HCT116 (cell line): ENCODE results near the gene PLA2G4B. TPM values are rescaled to one million over a fixed set of nuclear protein-coding genes. Genes with fewer than 3 reads are reported as not detected.

Experiments
- ATAC-seq: fragments of 200-7000 bp; cut with Tn5 transposase; 2 replicates; pipeline ENCODE4 v1.9.1; 2020; ENCODE audit warnings: mild to moderate bottlenecking, moderate library complexity
- BruUV-seq: library from RNA; stranded (reverse); fragments of 400-500 nt; replicated peaks from 2 replicates; lab custom pipeline; 2021; lab: Mats Ljungman, UMichigan
- CTCF ChIA-PET: fragments of 300-600 bp; sonication (Branson Sonifier 250); formaldehyde crosslinking; loops from one replicate; lab custom pipeline; 2021; ENCODE audit warnings: antibody characterized with exemption; lab: Charles Lee
- POLR2A ChIA-PET: fragments of 300-600, 350-600 bp; sonication (Branson Sonifier 250); formaldehyde crosslinking; loops from one replicate; lab custom pipeline; 2021; ENCODE audit warnings: antibody characterized with exemption; lab: Charles Lee
- RAD21 ChIA-PET, 2 experiments: fragments of 300-600 bp; sonication (Branson Sonifier 250); formaldehyde crosslinking; loops; one replicate each; lab custom pipeline; 2023; ENCODE audit warnings: low total read pairs in 2 of 2; ENCODE audit not compliant: uncharacterized antibody in 2 of 2, unreplicated experiment in 2 of 2, low non-redundant PET in 1 of 2; lab: Charles Lee
- DNase-seq: peaks from one replicate; pipeline ENCODE4 v3.0.0-alpha.2; 2010; ENCODE audit warnings: low read depth, low spot score
- H2AFZ ChIP-seq: fragments of 200-600 bp; shearing (Covaris generic), sonication (generic); 2 replicates; pipeline ENCODE4 v1.6.1; 2017; ENCODE audit warnings: low read depth, mixed run types, mixed read lengths, antibody characterized with exemption, low read length; ENCODE audit not compliant: poor library complexity, severe bottlenecking
- H3K27ac ChIP-seq: 2 replicates; pipeline ENCODE4 v1.5.1; 2012; ENCODE audit warnings: low read depth, low read length
- H3K27me3 ChIP-seq: fragments of 200-600 bp; sonication (generic); 2 replicates; pipeline ENCODE4 v1.6.1; 2016; ENCODE audit warnings: mixed run types, low read length, mixed read lengths; ENCODE audit not compliant: insufficient read depth
- H3K36me3 ChIP-seq, 2 experiments: fragments of 200-500 bp in 1 of 2; fragments of 200-600 bp in 1 of 2; sonication (Bioruptor generic) in 1 of 2; sonication (generic) in 1 of 2; 2 replicates each; pipeline versions ENCODE4 v1.5.1 to v1.6.1; 2014 to 2016; ENCODE audit warnings: low read length in 2 of 2, inconsistent platforms in 1 of 2, mixed read lengths in 1 of 2, mixed run types in 1 of 2; ENCODE audit not compliant: insufficient read depth in 2 of 2, control insufficient read depth in 1 of 2
- H3K4me1 ChIP-seq, 2 experiments: fragments of 200-600 bp in 1 of 2; sonication (generic) in 1 of 2; 2 replicates each; pipeline versions ENCODE4 v1.5.1 to v1.6.1; 2012 to 2017; ENCODE audit warnings: low read length in 2 of 2, inconsistent platforms in 1 of 2, mild to moderate bottlenecking in 1 of 2, mixed read lengths in 1 of 2, mixed run types in 1 of 2, moderate library complexity in 1 of 2; ENCODE audit not compliant: insufficient read depth in 2 of 2, control insufficient read depth in 1 of 2
- H3K4me2 ChIP-seq: fragments of 200-600 bp; sonication (generic); 2 replicates; pipeline ENCODE4 v1.6.1; 2017; ENCODE audit warnings: mixed run types, low read length, mixed read lengths
- H3K4me3 ChIP-seq, 2 experiments: fragments of 200-600 bp in 1 of 2; sonication (generic) in 1 of 2; replicated peaks in 1 of 2; 2 replicates each; pipeline ENCODE4 v1.5.1; 2011 to 2016; ENCODE audit warnings: low read length in 2 of 2, control low read depth in 1 of 2, low read depth in 1 of 2, mild to moderate bottlenecking in 1 of 2, mixed read lengths in 1 of 2, mixed run types in 1 of 2
- H3K79me2 ChIP-seq: fragments of 200-600 bp; sonication (generic); 2 replicates; pipeline ENCODE4 v1.6.1; 2017; ENCODE audit warnings: mild to moderate bottlenecking, mixed run types, low read length, moderate library complexity, mixed read lengths; ENCODE audit not compliant: insufficient read depth
- H3K9ac ChIP-seq: fragments of 200-600 bp; sonication (generic); 2 replicates; pipeline ENCODE4 v1.6.1; 2016; ENCODE audit warnings: low read length, mixed read lengths
- H3K9me2 ChIP-seq: fragments of 200-600 bp; sonication (generic), shearing (Covaris generic); 2 replicates; pipeline ENCODE4 v1.6.1; 2017; ENCODE audit warnings: mixed run types, mild to moderate bottlenecking, moderate library complexity; ENCODE audit not compliant: insufficient read depth
- H3K9me3 ChIP-seq, 2 experiments: fragments of 200-500 bp in 1 of 2; fragments of 200-600 bp in 1 of 2; sonication (Bioruptor generic) in 1 of 2; sonication (generic) in 1 of 2; 2 replicates each; pipeline ENCODE4 v1.6.1; 2014 to 2017; ENCODE audit warnings: low read length in 2 of 2, mixed read lengths in 2 of 2, inconsistent platforms in 1 of 2, low read depth in 1 of 2, mild to moderate bottlenecking in 1 of 2, mixed run types in 1 of 2, moderate library complexity in 1 of 2; ENCODE audit not compliant: control insufficient read depth in 1 of 2, insufficient read depth in 1 of 2
- H4K20me1 ChIP-seq: fragments of 200-600 bp; sonication (generic), shearing (Covaris generic); 2 replicates; pipeline ENCODE4 v1.6.1; 2017; ENCODE audit warnings: mixed run types, mild to moderate bottlenecking, moderate library complexity; ENCODE audit not compliant: insufficient read depth
- ATF3 ChIP-seq: IDR thresholded peaks from 2 replicates; pipeline ENCODE4 v1.6.1; 2012
- CBX3 ChIP-seq: IDR thresholded peaks from 2 replicates; pipeline ENCODE4 v1.6.1; 2012; ENCODE audit warnings: low read depth
- CEBPB ChIP-seq: IDR thresholded peaks from 2 replicates; pipeline ENCODE4 v1.6.1; 2012; ENCODE audit warnings: low read depth
- CTCF ChIP-seq, 3 experiments: fragments of 200-600 bp in 1 of 3; sonication (generic) in 1 of 3; IDR thresholded peaks in 2 of 3; conservative IDR thresholded peaks in 1 of 3; 2 replicates each; pipeline ENCODE4 v1.5.1; 2012 to 2017; ENCODE audit warnings: low read depth in 2 of 3, low read length in 2 of 3, antibody characterized with exemption in 1 of 3, borderline replicate concordance in 1 of 3, control low read depth in 1 of 3, mild to moderate bottlenecking in 1 of 3, mixed read lengths in 1 of 3, mixed run types in 1 of 3, moderate library complexity in 1 of 3; ENCODE audit not compliant: insufficient read depth in 1 of 3
- EGR1 ChIP-seq: IDR thresholded peaks from 2 replicates; pipeline ENCODE4 v1.6.1; 2012; ENCODE audit warnings: low read depth
- ELF1 ChIP-seq: IDR thresholded peaks from 2 replicates; pipeline ENCODE4 v1.6.1; 2012; ENCODE audit warnings: low read depth, borderline replicate concordance
- EZH2 ChIP-seq: fragments of 200-600 bp; sonication (generic); IDR thresholded peaks from 2 replicates; pipeline ENCODE4 v1.6.1; 2017; ENCODE audit warnings: antibody characterized with exemption, mixed run types
- MAX ChIP-seq: IDR thresholded peaks from 2 replicates; pipeline ENCODE4 v1.6.1; 2012
- POLR2AphosphoS5 ChIP-seq: IDR thresholded peaks from 2 replicates; pipeline ENCODE4 v1.6.1; 2011; ENCODE audit warnings: mild to moderate bottlenecking, low read depth, low read length, moderate library complexity
- REST ChIP-seq: IDR thresholded peaks from 2 replicates; pipeline ENCODE4 v1.6.1; 2012; ENCODE audit warnings: low read depth
- SRF ChIP-seq: IDR thresholded peaks from 2 replicates; pipeline ENCODE4 v1.6.1; 2012; ENCODE audit warnings: low read depth
- TCF7L2 ChIP-seq: IDR thresholded peaks from 2 replicates; pipeline ENCODE4 v1.7.0; 2011; ENCODE audit warnings: borderline replicate concordance, inconsistent platforms; ENCODE audit not compliant: insufficient read depth, insufficient read length; ENCODE audit errors: extremely low read depth
- YY1 ChIP-seq: IDR thresholded peaks from 2 replicates; pipeline ENCODE4 v1.6.1; 2011; ENCODE audit warnings: low read length, low read depth, moderate library complexity, mild to moderate bottlenecking; ENCODE audit not compliant: insufficient replicate concordance; ENCODE audit errors: extremely low read depth
- intact Hi-C: fragments of 100-400 bp; cut with micrococcal nuclease; formaldehyde crosslinking; loops from 2 replicates; pipeline ENCODE4 v1.10.0; 2022
- total RNA-seq: library from RNA; stranded (reverse); gene quantifications from one replicate; pipeline ENCODE4 v1.2.1, GENCODE V29; 2021; ENCODE audit not compliant: unreplicated experiment

The PLA2G4B gene
- total RNA-seq, 1 experiment from 2014 or later, result 4.7 TPM

- DNase-seq (no peak), ATAC-seq (no peak)
- peaks cover 20 to 38% of the 10 kb centered on the region in 2 experiments for H3K4me1 ChIP-seq
- peak overlapping the region; percentile 75 for H3K4me2 ChIP-seq
- no peaks in the 10 kb centered on the region for H3K9me3 ChIP-seq
- no peaks in the 10 kb centered on the region for H4K20me1 ChIP-seq
- ChIA-PET POLR2A (no interaction called here), RAD21 (no interaction called here), CTCF (interaction anchor here (4.1 kb wide), 1 partner anchor 17 kb away, joined by 22 read pairs; the partner anchor contains the start of gene MAPKBP1)
- no TSS peak for BruUV-seq
- peak overlapping the region in 1 of 2 experiments; percentile 36; a peak in 1 of 4 replicates for H3K4me3 ChIP-seq
- no peaks in the 10 kb centered on the region for H3K9me2 ChIP-seq
- no peak for TF ChIP-seq TCF7L2
- no peak for TF ChIP-seq POLR2AphosphoS5
- no peak for TF ChIP-seq YY1
- TF ChIP-seq EZH2, result no peak
- TF ChIP-seq ELF1, result no peak
- no peak for TF ChIP-seq CTCF (IDR thresholded peaks at IDR 0.05 in 2 of 3, conservative IDR thresholded peaks at IDR 0.05 in 1 of 3; ENCODE audit: borderline replicate concordance in 1 of 3, insufficient read depth in 1 of 3, low read depth in 2 of 3, low read length in 2 of 3)
- TF ChIP-seq CEBPB, result no peak
- TF ChIP-seq CBX3, result no peak
- TF ChIP-seq SRF, result no peak
- no peak for TF ChIP-seq REST
- TF ChIP-seq EGR1, result no peak
- TF ChIP-seq MAX, result no peak
- TF ChIP-seq ATF3, result no peak
- H3K9ac ChIP-seq, result peak overlapping the region; percentile 22
- H3K27ac ChIP-seq, result peak overlapping the region; percentile 66; the same call in 1 of the 2 replicates
- H2AFZ ChIP-seq, result no peak overlapping the region
- no peaks in the 10 kb centered on the region for H3K27me3 ChIP-seq
- intact Hi-C loops, result no loop called here
- H3K36me3 ChIP-seq, result no peaks in the 10 kb centered on the region
- H3K79me2 ChIP-seq, result peaks cover 4% of the 10 kb centered on the region
Observed at GRCh38 chr15:41790169-41790568, 48.5 kb upstream of the PLA2G4B start.
